ENCODE results near the gene ATP1B1. TPM values are rescaled to one million over a fixed set of nuclear protein-coding genes. Genes with fewer than 3 reads are reported as not detected.

Gene ATP1B1
- total and polyA plus RNA-seq, 9 donors: 35.8 to 130 (median 81.0) TPM

- Histone ChIP-seq H3K27ac (no peak overlapping the region), H3K27me3 (no peaks in the 10 kb centered on the region), H3K9me3 (no peaks in the 10 kb centered on the region), H3K4me3 (no peak overlapping the region), H3K36me3 (no peaks in the 10 kb centered on the region), H3K4me1 (ENCODE audit: insufficient read depth) (peaks cover 3% of the 10 kb centered on the region)
- no peak for TF ChIP-seq POLR2A (IDR thresholded peaks at IDR 0.05)
- no peak for TF ChIP-seq EP300 (IDR thresholded peaks at IDR 0.05)
- TF ChIP-seq CTCF (IDR thresholded peaks at IDR 0.05): no peak
- 7 to 31% (median 9%) methylated on average over 2 of the region's 2 CpGs for WGBS, 3 donors
- no peak for DNase-seq
- intact Hi-C loops (cut with DNase I): no loop called here
These were observed 32.6 kb downstream of the ATP1B1 start for GRCh38 chr1:169138866-169139670.

- intact Hi-C loops (cut with DNase I): no loop called here
- DNase-seq: no peak
- Histone ChIP-seq H3K4me3 (no peak overlapping the region), H3K9me3 (no peaks in the 10 kb centered on the region), H3K36me3 (no peaks in the 10 kb centered on the region), H3K4me1 (ENCODE audit: insufficient read depth) (peaks cover 3% of the 10 kb centered on the region), H3K27ac (no peak overlapping the region), H3K27me3 (no peaks in the 10 kb centered on the region)
- 76 to 87% (median 81%) methylated on average over 3 of the region's 3 CpGs for WGBS, 3 donors
- TF ChIP-seq EP300 (IDR thresholded peaks at IDR 0.05) (no peak), POLR2A (IDR thresholded peaks at IDR 0.05) (no peak), CTCF (IDR thresholded peaks at IDR 0.05) (no peak)
These were observed 34.9 kb downstream of the ATP1B1 start for GRCh38 chr1:169141356-169141755.

GRCh38 chr1:169142129-169142528 lies 35.6 kb downstream of the ATP1B1 start:
- H3K4me1 ChIP-seq (ENCODE audit: insufficient read depth): peaks cover 3% of the 10 kb centered on the region
- no peak for DNase-seq
- H3K27me3 ChIP-seq: no peaks in the 10 kb centered on the region
- whole genome bisulfite sequencing, 3 donors: 8 to 32% (median 12%) methylated on average over 1 of the region's 1 CpG
- no peak overlapping the region for H3K4me3 ChIP-seq
- H3K27ac ChIP-seq: no peak overlapping the region
- H3K36me3 ChIP-seq: no peaks in the 10 kb centered on the region
- no peaks in the 10 kb centered on the region for H3K9me3 ChIP-seq
- intact Hi-C loops (cut with DNase I): no loop called here
- no peak for TF ChIP-seq EP300 (IDR thresholded peaks at IDR 0.05)
- no peak for TF ChIP-seq CTCF (IDR thresholded peaks at IDR 0.05)
- no peak for TF ChIP-seq POLR2A (IDR thresholded peaks at IDR 0.05)

- TF ChIP-seq POLR2A (IDR thresholded peaks at IDR 0.05) (no peak), CTCF (IDR thresholded peaks at IDR 0.05) (no peak), EP300 (IDR thresholded peaks at IDR 0.05) (no peak)
- Histone ChIP-seq H3K27ac (no peak overlapping the region), H3K9me3 (no peaks in the 10 kb centered on the region), H3K27me3 (no peaks in the 10 kb centered on the region), H3K4me1 (ENCODE audit: insufficient read depth) (peaks cover 3% of the 10 kb centered on the region), H3K4me3 (no peak overlapping the region), H3K36me3 (no peaks in the 10 kb centered on the region)
- no peak for DNase-seq
- WGBS, 3 donors: 86 to 91% (median 88%) methylated on average over 3 of the region's 3 CpGs
- intact Hi-C loops (cut with DNase I): no loop called here
These were observed 36.9 kb downstream of the ATP1B1 start for GRCh38 chr1:169143346-169143745.
